ENCODE measurements around the gene SLC45A2. TPM values are rescaled to one million over a fixed set of nuclear protein-coding genes. Genes with fewer than 3 reads are reported as not detected.

Gene SLC45A2
- total RNA-seq, 1 experiment from 2014 or later, result 0.28 TPM

DNA sequence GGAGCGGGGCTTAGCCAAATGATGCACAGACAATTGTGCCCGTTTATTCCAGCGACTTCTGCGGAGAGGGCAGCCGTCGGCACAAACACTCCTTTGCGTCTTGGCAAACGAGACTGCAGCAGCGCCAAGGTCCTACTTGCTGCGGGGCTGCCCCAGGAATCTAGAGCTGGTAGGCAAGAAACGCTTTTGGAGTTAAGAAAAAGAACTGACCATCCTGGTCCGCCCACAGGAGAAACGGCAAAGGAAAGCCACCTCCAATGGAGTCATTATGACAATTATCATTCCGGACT is 46.0 kb downstream of the SLC45A2 start:
- no peaks in the 10 kb centered on the region for H3K36me3 ChIP-seq (ENCODE audit: insufficient read depth, low read length, poor library complexity, severe bottlenecking)
- no peak overlapping the region for H3K27ac ChIP-seq (ENCODE audit: low read depth, low read length, poor library complexity, severe bottlenecking)
- TF ChIP-seq EZH2 (IDR thresholded peaks at IDR 0.05; ENCODE audit: borderline replicate concordance, low read depth, low read length, poor library complexity, severe bottlenecking), result no peak
- TF ChIP-seq, protein P1, sequence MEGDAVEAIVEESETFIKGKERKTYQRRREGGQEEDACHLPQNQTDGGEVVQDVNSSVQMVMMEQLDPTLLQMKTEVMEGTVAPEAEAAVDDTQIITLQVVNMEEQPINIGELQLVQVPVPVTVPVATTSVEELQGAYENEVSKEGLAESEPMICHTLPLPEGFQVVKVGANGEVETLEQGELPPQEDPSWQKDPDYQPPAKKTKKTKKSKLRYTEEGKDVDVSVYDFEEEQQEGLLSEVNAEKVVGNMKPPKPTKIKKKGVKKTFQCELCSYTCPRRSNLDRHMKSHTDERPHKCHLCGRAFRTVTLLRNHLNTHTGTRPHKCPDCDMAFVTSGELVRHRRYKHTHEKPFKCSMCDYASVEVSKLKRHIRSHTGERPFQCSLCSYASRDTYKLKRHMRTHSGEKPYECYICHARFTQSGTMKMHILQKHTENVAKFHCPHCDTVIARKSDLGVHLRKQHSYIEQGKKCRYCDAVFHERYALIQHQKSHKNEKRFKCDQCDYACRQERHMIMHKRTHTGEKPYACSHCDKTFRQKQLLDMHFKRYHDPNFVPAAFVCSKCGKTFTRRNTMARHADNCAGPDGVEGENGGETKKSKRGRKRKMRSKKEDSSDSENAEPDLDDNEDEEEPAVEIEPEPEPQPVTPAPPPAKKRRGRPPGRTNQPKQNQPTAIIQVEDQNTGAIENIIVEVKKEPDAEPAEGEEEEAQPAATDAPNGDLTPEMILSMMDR (conservative IDR thresholded peaks at IDR 0.05; ENCODE audit: low read depth, low read length), result no peak
- ChIA-PET POLR2A (ENCODE audit: low non-redundant PET) (no interaction called here), CTCF (no interaction called here)
- no peak overlapping the region for H3K4me3 ChIP-seq (ENCODE audit: low read depth, low read length, poor library complexity, severe bottlenecking)
- no TSS peak for BruUV-seq (replicated peaks)
- peaks cover 80% of the 10 kb centered on the region for H3K27me3 ChIP-seq (replicated peaks; ENCODE audit: insufficient read depth, low read depth, low read length, poor library complexity)
- no peak for DNase-seq (ENCODE audit: low spot score)
- intact Hi-C loops (cut with micrococcal nuclease; ENCODE audit: unreplicated experiment), result no loop called here
- no peaks in the 10 kb centered on the region for H3K9me3 ChIP-seq (ENCODE audit: low read depth, low read length, poor library complexity, severe bottlenecking)
- no peaks in the 10 kb centered on the region for H3K4me1 ChIP-seq (ENCODE audit: insufficient read depth, low read length, poor library complexity, severe bottlenecking)

GRCh38 chr5:33937707-33938506 is 46.6 kb downstream of the SLC45A2 start:
- DNase-seq (ENCODE audit: low spot score), result no peak
- TF ChIP-seq EZH2 (IDR thresholded peaks at IDR 0.05; ENCODE audit: borderline replicate concordance, low read depth, low read length, poor library complexity, severe bottlenecking), result no peak
- TF ChIP-seq, protein P1 (conservative IDR thresholded peaks at IDR 0.05; ENCODE audit: low read depth, low read length), result no peak
- no peaks in the 10 kb centered on the region for H3K9me3 ChIP-seq (ENCODE audit: low read depth, low read length, poor library complexity, severe bottlenecking)
- H3K27ac ChIP-seq (ENCODE audit: low read depth, low read length, poor library complexity, severe bottlenecking), result no peak overlapping the region
- H3K4me1 ChIP-seq (ENCODE audit: insufficient read depth, low read length, poor library complexity, severe bottlenecking), result no peaks in the 10 kb centered on the region
- intact Hi-C loops (cut with micrococcal nuclease; ENCODE audit: unreplicated experiment), result no loop called here
- H3K4me3 ChIP-seq (ENCODE audit: low read depth, low read length, poor library complexity, severe bottlenecking), result no peak overlapping the region
- BruUV-seq (replicated peaks), result no TSS peak
- peaks cover 77% of the 10 kb centered on the region for H3K27me3 ChIP-seq (replicated peaks; ENCODE audit: insufficient read depth, low read depth, low read length, poor library complexity)
- no peaks in the 10 kb centered on the region for H3K36me3 ChIP-seq (ENCODE audit: insufficient read depth, low read length, poor library complexity, severe bottlenecking)
- ChIA-PET POLR2A (ENCODE audit: low non-redundant PET) (no interaction called here), CTCF (no interaction called here)

- POLR2A ChIA-PET (ENCODE audit: low non-redundant PET), result no interaction called here
- no peak overlapping the region for H3K27ac ChIP-seq (ENCODE audit: low read depth, low read length, poor library complexity, severe bottlenecking)
- DNase-seq (ENCODE audit: low spot score), result no peak
- no peaks in the 10 kb centered on the region for H3K4me1 ChIP-seq (ENCODE audit: insufficient read depth, low read length, poor library complexity, severe bottlenecking)
- H3K27me3 ChIP-seq (replicated peaks; ENCODE audit: insufficient read depth, low read depth, low read length, poor library complexity), result peaks cover 69% of the 10 kb centered on the region
- no peaks in the 10 kb centered on the region for H3K9me3 ChIP-seq (ENCODE audit: low read depth, low read length, poor library complexity, severe bottlenecking)
- CTCF ChIA-PET, result no interaction called here
- no peaks in the 10 kb centered on the region for H3K36me3 ChIP-seq (ENCODE audit: insufficient read depth, low read length, poor library complexity, severe bottlenecking)
- H3K4me3 ChIP-seq (ENCODE audit: low read depth, low read length, poor library complexity, severe bottlenecking), result no peak overlapping the region
- intact Hi-C loops (cut with micrococcal nuclease; ENCODE audit: unreplicated experiment), result no loop called here
- TF ChIP-seq EZH2 (IDR thresholded peaks at IDR 0.05; ENCODE audit: borderline replicate concordance, low read depth, low read length, poor library complexity, severe bottlenecking), result no peak
- TF ChIP-seq, protein P1 (conservative IDR thresholded peaks at IDR 0.05; ENCODE audit: low read depth, low read length), result no peak
- no TSS peak for BruUV-seq (replicated peaks)
Measured at GRCh38 chr5:33937017-33937706, 47.3 kb downstream of the SLC45A2 start.

Measured in A673 (cell line).